GM10248 (cell line): ENCODE data around the gene FAM13B.
A peak's percentile ranks its signal among the peaks of the same experiment; 100 is the strongest.

ENCODE experiments used
- CTCF ChIA-PET: fragments of 300-600 bp; sonication (Branson Sonifier 250); formaldehyde crosslinking; extraction: SDS; loops from one replicate; lab custom pipeline; 2021; ENCODE audit warnings: antibody characterized with exemption; lab: Yijun Ruan, JAX
- POLR2A ChIA-PET: fragments of 350-650 bp; sonication (Branson Sonifier 250); formaldehyde crosslinking; extraction: SDS; loops from one replicate; lab custom pipeline; 2020; ENCODE audit warnings: antibody characterized with exemption; lab: Yijun Ruan, JAX
- DNase-seq: peaks from one replicate; pipeline ENCODE4 v3.0.0; 2012; ENCODE audit errors: extremely low spot score
- CTCF ChIP-seq: IDR thresholded peaks from 2 replicates; pipeline ENCODE4 v1.5.1; 2012; ENCODE audit warnings: mild to moderate bottlenecking, low read depth; ENCODE audit errors: extremely low read depth, missing control alignments, control extremely low read depth

The FAM13B gene

GRCh38 chr5:137935190-137935589 lies 97.7 kb downstream of the FAM13B start:
- no peak for TF ChIP-seq CTCF
- POLR2A ChIA-PET = no interaction called here
- CTCF ChIA-PET = interaction anchor here (0.9 to 2.4 kb wide), 13 partner anchors 9 to 275 kb away, joined by 3 to 15 read pairs (median 4); partner anchors contain the start of gene PKD2L2
- peak; percentile 27 for DNase-seq

GRCh38 chr5:137933491-137933911 lies 99.4 kb downstream of the FAM13B start:
- ChIA-PET POLR2A (no interaction called here), CTCF (interaction anchor here (1.3 to 2.4 kb wide), 2 partner anchors 8 to 23 kb away, joined by 6 to 15 read pairs; no protein-coding TSS in a partner anchor)
- DNase-seq = no peak
- no peak for TF ChIP-seq CTCF

- ChIA-PET POLR2A (no interaction called here), CTCF (interaction anchor here (1.3 kb wide), 1 partner anchor 23 kb away, joined by 6 read pairs; no protein-coding TSS in a partner anchor)
Observed at GRCh38 chr5:137932800-137933199, 100.1 kb downstream of the FAM13B start.

GRCh38 chr5:137923856-137924255 lies 109.0 kb downstream of the FAM13B start:
- ChIA-PET CTCF (interaction anchor here (3.0 kb wide), 1 partner anchor 11 kb away, joined by 15 read pairs; no protein-coding TSS in a partner anchor), POLR2A (no interaction called here)
- no peak for TF ChIP-seq CTCF
- DNase-seq = no peak

More at GRCh38 chr5:137932800-137933199, 100.1 kb downstream of the FAM13B start:
- no peak for TF ChIP-seq CTCF
- no peak for DNase-seq

GRCh38 chr5:137921931-137922330 lies 110.9 kb downstream of the FAM13B start:
- ChIA-PET CTCF (no interaction called here), POLR2A (no interaction called here)
- TF ChIP-seq CTCF = no peak
- no peak for DNase-seq

GRCh38 chr5:137916923-137917322 lies 116.0 kb downstream of the FAM13B start:
- no peak for TF ChIP-seq CTCF
- POLR2A ChIA-PET = no interaction called here
- CTCF ChIA-PET = interaction anchor here (1.0 to 2.1 kb wide), 4 partner anchors 19 to 138 kb away, joined by 3 to 5 read pairs (median 4); no protein-coding TSS in a partner anchor

More at GRCh38 chr5:137916923-137917322, 116.0 kb downstream of the FAM13B start:
- no peak for DNase-seq
